Endothelial cell of umbilical vein (primary cell): ENCODE results near the gene USP30. TPM values are rescaled to one million over a fixed set of nuclear protein-coding genes. Genes with fewer than 3 reads are reported as not detected.

Experiments
- BruUV-seq: library from RNA; stranded (reverse); fragments of 400-500 nt; replicated peaks from 2 replicates; lab custom pipeline; 2021; lab: Mats Ljungman, UMichigan
- CTCF ChIA-PET: fragments of 300-600, 350-600 bp; sonication (Branson Sonifier 250); formaldehyde crosslinking; loops from one replicate; lab custom pipeline; 2021; ENCODE audit warnings: antibody characterized with exemption, inconsistent platforms; lab: Charles Lee
- POLR2A ChIA-PET: fragments of 300-600, 350-600 bp; sonication (Branson Sonifier 250); formaldehyde crosslinking; loops from one replicate; lab custom pipeline; 2021; ENCODE audit warnings: antibody characterized with exemption, inconsistent platforms; lab: Charles Lee
- DNase-seq: peaks from one replicate; pipeline ENCODE4 v3.0.0-alpha.2; 2011; ENCODE audit warnings: low read depth, low spot score
- FAIRE-seq: peaks from 2 replicates; lab custom pipeline; 2011; peaks lifted over from hg19 to GRCh38; lab: Jason Lieb, UNC
- H2AFZ ChIP-seq: 2 replicates; pipeline ENCODE4 v1.6.0; 2012; ENCODE audit warnings: low read depth, low read length, control low read depth, inconsistent platforms
- H3K27ac ChIP-seq: 2 replicates; pipeline ENCODE4 v1.5.1; 2011; ENCODE audit warnings: low read depth, mild to moderate bottlenecking, control low read depth, low read length, moderate library complexity; ENCODE audit not compliant: insufficient read depth
- H3K27me3 ChIP-seq, 2 experiments: 2 replicates each; pipeline versions ENCODE4 v1.6.0 to v1.6.1; 2011; ENCODE audit warnings: low read length in 2 of 2, mixed read lengths in 1 of 2; ENCODE audit not compliant: control insufficient read depth in 2 of 2, insufficient read depth in 2 of 2
- H3K36me3 ChIP-seq, 2 experiments: 2 replicates in 1 of 2; 3 replicates in 1 of 2; pipeline ENCODE4 v1.5.1; 2011; ENCODE audit warnings: low read length in 2 of 2, mild to moderate bottlenecking in 1 of 2, moderate library complexity in 1 of 2; ENCODE audit not compliant: control insufficient read depth in 2 of 2, insufficient read depth in 2 of 2; ENCODE audit errors: extremely low read depth in 1 of 2
- H3K4me1 ChIP-seq: 3 replicates; pipeline ENCODE4 v1.5.1; 2011; ENCODE audit warnings: mild to moderate bottlenecking, low read length; ENCODE audit not compliant: control insufficient read depth, insufficient read depth; ENCODE audit errors: extremely low read depth
- H3K4me2 ChIP-seq: 2 replicates; pipeline ENCODE4 v1.6.1; 2011; ENCODE audit warnings: low read length, control low read depth, mixed read lengths; ENCODE audit not compliant: insufficient read depth
- H3K4me3 ChIP-seq, 3 experiments: fragments of 200-600 bp in 1 of 3; sonication (generic), shearing (Covaris generic) in 1 of 3; replicated peaks in 1 of 3; 2 replicates each; pipeline ENCODE4 v1.5.1; 2011 to 2016; ENCODE audit warnings: control low read depth in 3 of 3, low read length in 3 of 3, mild to moderate bottlenecking in 2 of 3, inconsistent platforms in 1 of 3, low read depth in 1 of 3, moderate library complexity in 1 of 3; ENCODE audit not compliant: insufficient read depth in 1 of 3
- H3K79me2 ChIP-seq: 2 replicates; pipeline ENCODE4 v1.6.0; 2012; ENCODE audit warnings: low read length, inconsistent platforms; ENCODE audit not compliant: control insufficient read depth, insufficient read depth
- H3K9ac ChIP-seq: replicated peaks from 2 replicates; pipeline ENCODE3; 2011; ENCODE audit warnings: low read length, control low read depth; ENCODE audit not compliant: insufficient read depth; ENCODE audit errors: extremely low read depth
- H3K9me1 ChIP-seq: replicated peaks from 3 replicates; pipeline ENCODE4 v1.6.0; 2011; ENCODE audit warnings: mild to moderate bottlenecking, low read length; ENCODE audit not compliant: control insufficient read depth, insufficient read depth; ENCODE audit errors: extremely low read depth
- H3K9me3 ChIP-seq: replicated peaks from 2 replicates; pipeline ENCODE4 v1.5.1; 2012; ENCODE audit warnings: low read length, inconsistent platforms; ENCODE audit not compliant: control insufficient read depth, insufficient read depth
- H4K20me1 ChIP-seq: replicated peaks from 2 replicates; pipeline ENCODE3; 2011; ENCODE audit warnings: mild to moderate bottlenecking, low read length; ENCODE audit not compliant: control insufficient read depth, insufficient read depth; ENCODE audit errors: extremely low read depth
- CTCF ChIP-seq, 2 donors: IDR thresholded peaks; 1 replicate in 1 of 2; 2 replicates in 1 of 2; pipeline ENCODE4 v1.5.1; 2011; ENCODE audit warnings: low read length in 2 of 2, mild to moderate bottlenecking in 2 of 2, moderate library complexity in 2 of 2, control low read depth in 1 of 2, inconsistent platforms in 1 of 2, low read depth in 1 of 2; ENCODE audit not compliant: insufficient read depth in 1 of 2; ENCODE audit errors: extremely low read depth in 1 of 2
- EZH2 ChIP-seq: IDR thresholded peaks from 2 replicates; pipeline ENCODE4 v1.6.1; 2012; ENCODE audit warnings: borderline replicate concordance, low read depth, mild to moderate bottlenecking, moderate library complexity, low read length, inconsistent platforms; ENCODE audit not compliant: severe bottlenecking
- FOS ChIP-seq: IDR thresholded peaks from 2 replicates; pipeline ENCODE4 v1.6.1; 2011; ENCODE audit warnings: mild to moderate bottlenecking, low read length, moderate library complexity, borderline replicate concordance; ENCODE audit not compliant: insufficient read depth
- GATA2 ChIP-seq: IDR thresholded peaks from 2 replicates; pipeline ENCODE4 v1.7.0; 2011; ENCODE audit warnings: low read depth, mild to moderate bottlenecking, moderate library complexity, mixed read lengths, low read length; ENCODE audit not compliant: insufficient read length, insufficient read depth
- JUN ChIP-seq: IDR thresholded peaks from 2 replicates; pipeline ENCODE4 v1.6.1; 2011; ENCODE audit warnings: borderline replicate concordance, low read depth; ENCODE audit not compliant: insufficient read length, insufficient read depth
- MYC ChIP-seq: IDR thresholded peaks from one replicate; pipeline ENCODE4 v1.6.1; 2011; ENCODE audit warnings: mild to moderate bottlenecking, low read depth, low read length
- POLR2A ChIP-seq: IDR thresholded peaks from 2 replicates; pipeline ENCODE4 v1.6.1; 2012; ENCODE audit warnings: low read depth, mild to moderate bottlenecking, control low read depth, low read length
- POLR2AphosphoS5 ChIP-seq: IDR thresholded peaks from 2 replicates; pipeline ENCODE4 v1.6.1; 2012; ENCODE audit warnings: low read depth, mild to moderate bottlenecking, control low read depth, low read length, moderate library complexity; ENCODE audit not compliant: insufficient read depth
- dilution Hi-C: fragments of 300-500 bp; cut with MboI; formaldehyde crosslinking; loops from one replicate; pipeline ENCODE4 v1.15.0; 2019; ENCODE audit warnings: low sequenced_read_pairs; ENCODE audit not compliant: extremely low pct_ligation_motif_present
- intact Hi-C: fragments of 100-400 bp; cut with micrococcal nuclease; formaldehyde crosslinking; loops from one replicate; pipeline ENCODE4 v1.10.0; 2022
- polyA plus RNA-seq, 4 experiments: library from polyadenylated mRNA; depleted of rRNA in 3 of 4; stranded (reverse) in 3 of 4; unstranded in 1 of 4; fragments of >200 nt; gene quantifications; 2 replicates each; pipeline versions ENCODE4 v1.2.1 to v1.2.3, GENCODE V29; 2011 to 2012; ENCODE audit warnings: missing spikeins in 1 of 4
- total RNA-seq: library from RNA; stranded (reverse); gene quantifications from 2 replicates; pipeline ENCODE4 v1.2.3, GENCODE V29; 2021
- TF ChIP-seq, protein P1 (sequence below): IDR thresholded peaks from 2 replicates; pipeline ENCODE4 v1.6.1; 2011; ENCODE audit not compliant: insufficient read depth, insufficient read length

The USP30 gene
- total and polyA plus RNA-seq, 2 donors (not counting 3 experiments of a cell fraction or from before 2014, with no cell fraction given), result 14.2 to 24.3 TPM

DNA sequence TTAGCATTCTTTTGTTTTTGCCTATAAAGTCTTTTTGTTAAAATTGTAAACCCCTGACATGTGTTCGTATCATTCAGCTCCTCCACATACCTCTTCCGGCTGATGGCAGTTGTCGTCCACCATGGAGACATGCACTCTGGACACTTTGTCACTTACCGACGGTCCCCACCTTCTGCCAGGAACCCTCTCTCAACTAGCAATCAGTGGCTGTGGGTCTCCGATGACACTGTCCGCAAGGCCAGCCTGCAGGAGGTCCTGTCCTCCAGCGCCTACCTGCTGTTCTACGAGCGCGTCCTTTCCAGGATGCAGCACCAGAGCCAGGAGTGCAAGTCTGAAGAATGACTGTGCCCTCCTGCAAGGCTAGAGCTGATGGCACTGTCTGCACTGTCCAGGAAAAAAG lies 33.2 kb downstream of the USP30 start:
- Histone ChIP-seq H3K4me2 (no peak overlapping the region), H3K4me3 (no peak overlapping the region), H3K27me3 (no peaks in the 10 kb centered on the region), H3K27ac (no peak overlapping the region), H2AFZ (no peak overlapping the region), H3K9ac (no peak overlapping the region), H4K20me1 (no peaks in the 10 kb centered on the region), H3K9me1 (no peaks in the 10 kb centered on the region), H3K36me3 (peaks cover 10 to 21% of the 10 kb centered on the region in 2 experiments), H3K79me2 (no peaks in the 10 kb centered on the region), H3K4me1 (no peaks in the 10 kb centered on the region), H3K9me3 (no peaks in the 10 kb centered on the region)
- DNase-seq (no peak), FAIRE-seq (no peak)
- dilution Hi-C loops (no loop called here), intact Hi-C loops (no loop called here)
- ChIA-PET CTCF (no interaction called here), POLR2A (no interaction called here)
- BruUV-seq, result no TSS peak
- TF ChIP-seq POLR2A, result no peak
- no peak for TF ChIP-seq MYC
- no peak for TF ChIP-seq GATA2
- TF ChIP-seq POLR2AphosphoS5, result no peak
- TF ChIP-seq FOS, result no peak
- no peak for TF ChIP-seq JUN
- TF ChIP-seq, protein P1, sequence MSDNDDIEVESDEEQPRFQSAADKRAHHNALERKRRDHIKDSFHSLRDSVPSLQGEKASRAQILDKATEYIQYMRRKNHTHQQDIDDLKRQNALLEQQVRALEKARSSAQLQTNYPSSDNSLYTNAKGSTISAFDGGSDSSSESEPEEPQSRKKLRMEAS, result no peak
- no peak for TF ChIP-seq EZH2
- TF ChIP-seq CTCF (IDR thresholded peaks at IDR 0.05; ENCODE audit: extremely low read depth in 1 of 2, insufficient read depth in 1 of 2, low read depth in 1 of 2, low read length in 2 of 2), result no peak
